ENCODE data around the gene SPOCK2. TPM values are rescaled to one million over a fixed set of nuclear protein-coding genes. Genes with fewer than 3 reads are reported as not detected.

The SPOCK2 gene
- total RNA-seq, 1 donor from 2014 or later: 27.8 TPM

- Mint-ChIP-seq H3K36me3 (ENCODE audit: low read depth) (peaks cover 16% of the 10 kb centered on the region), H3K4me3 (no peak overlapping the region), H3K4me1 (peaks cover 26% of the 10 kb centered on the region), H3K27me3 (no peaks in the 10 kb centered on the region), H3K9me3 (no peaks in the 10 kb centered on the region), H3K27ac (peak overlapping the region; percentile 68)
- DNase-seq (no peak), ATAC-seq (ENCODE audit: low read depth) (no peak)
- intact Hi-C loops (cut with micrococcal nuclease): no loop called here
- POLR2A ChIA-PET: interaction anchor here (1.1 to 2.3 kb wide), 3 partner anchors 9 to 277 kb away, joined by 5 to 18 read pairs (median 16); partner anchors contain the start of gene SPOCK2
- CTCF ChIA-PET: interaction anchor here (1.4 to 4.9 kb wide), 2 partner anchors 10 kb away, joined by 9 to 42 read pairs; no protein-coding TSS in a partner anchor
- TF ChIP-seq, protein P1, sequence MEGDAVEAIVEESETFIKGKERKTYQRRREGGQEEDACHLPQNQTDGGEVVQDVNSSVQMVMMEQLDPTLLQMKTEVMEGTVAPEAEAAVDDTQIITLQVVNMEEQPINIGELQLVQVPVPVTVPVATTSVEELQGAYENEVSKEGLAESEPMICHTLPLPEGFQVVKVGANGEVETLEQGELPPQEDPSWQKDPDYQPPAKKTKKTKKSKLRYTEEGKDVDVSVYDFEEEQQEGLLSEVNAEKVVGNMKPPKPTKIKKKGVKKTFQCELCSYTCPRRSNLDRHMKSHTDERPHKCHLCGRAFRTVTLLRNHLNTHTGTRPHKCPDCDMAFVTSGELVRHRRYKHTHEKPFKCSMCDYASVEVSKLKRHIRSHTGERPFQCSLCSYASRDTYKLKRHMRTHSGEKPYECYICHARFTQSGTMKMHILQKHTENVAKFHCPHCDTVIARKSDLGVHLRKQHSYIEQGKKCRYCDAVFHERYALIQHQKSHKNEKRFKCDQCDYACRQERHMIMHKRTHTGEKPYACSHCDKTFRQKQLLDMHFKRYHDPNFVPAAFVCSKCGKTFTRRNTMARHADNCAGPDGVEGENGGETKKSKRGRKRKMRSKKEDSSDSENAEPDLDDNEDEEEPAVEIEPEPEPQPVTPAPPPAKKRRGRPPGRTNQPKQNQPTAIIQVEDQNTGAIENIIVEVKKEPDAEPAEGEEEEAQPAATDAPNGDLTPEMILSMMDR (IDR thresholded peaks at IDR 0.05): no peak
Observed at GRCh38 chr10:72058347-72058898, 29.9 kb downstream of the SPOCK2 start.

GRCh38 chr10:72056932-72057751 is 31.2 kb downstream of the SPOCK2 start:
- H3K27ac Mint-ChIP-seq: no peak overlapping the region
- peaks cover 4% of the 10 kb centered on the region for H3K36me3 Mint-ChIP-seq (ENCODE audit: low read depth)
- H3K27me3 Mint-ChIP-seq: no peaks in the 10 kb centered on the region
- ChIA-PET POLR2A (interaction anchor here (0.7 to 1.6 kb wide), 2 partner anchors 21 to 31 kb away, joined by 3 to 4 read pairs; partner anchors contain the start of gene SPOCK2), CTCF (interaction anchor here (1.4 kb wide), 1 partner anchor 9 kb away, joined by 9 read pairs; no protein-coding TSS in a partner anchor)
- no peaks in the 10 kb centered on the region for H3K9me3 Mint-ChIP-seq
- ATAC-seq (ENCODE audit: low read depth): no peak
- H3K4me3 Mint-ChIP-seq: no peak overlapping the region
- H3K4me1 Mint-ChIP-seq: peaks cover 26% of the 10 kb centered on the region
- TF ChIP-seq, protein P1 (IDR thresholded peaks at IDR 0.05): no peak
- no peak for DNase-seq
- intact Hi-C loops (cut with micrococcal nuclease): no loop called here

DNA sequence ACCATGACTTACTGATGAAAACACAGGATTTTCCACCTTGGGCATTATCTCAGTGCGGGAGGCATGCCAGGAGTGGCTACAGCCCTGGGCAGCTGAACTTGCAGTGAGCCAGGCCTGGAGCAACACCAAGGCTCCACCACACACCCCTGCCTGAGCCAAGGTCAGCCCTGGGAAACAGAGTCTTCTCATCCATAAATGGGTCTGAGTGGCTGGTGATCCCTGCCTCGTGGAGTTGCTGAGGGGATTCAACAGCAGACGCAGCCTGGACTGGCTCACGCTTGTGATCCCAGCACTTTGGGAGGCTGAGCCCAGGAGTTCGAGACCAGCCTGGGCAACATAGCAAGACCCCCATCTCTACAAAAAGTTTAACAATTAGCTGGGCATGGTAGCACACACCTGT is 32.2 kb downstream of the SPOCK2 start:
- intact Hi-C loops (cut with micrococcal nuclease): no loop called here
- no peaks in the 10 kb centered on the region for H3K36me3 Mint-ChIP-seq (ENCODE audit: low read depth)
- no peaks in the 10 kb centered on the region for H3K9me3 Mint-ChIP-seq
- H3K27me3 Mint-ChIP-seq: no peaks in the 10 kb centered on the region
- POLR2A ChIA-PET: interaction anchor here (0.7 kb wide), 1 partner anchor 22 kb away, joined by 3 read pairs; no protein-coding TSS in a partner anchor
- DNase-seq (no peak), ATAC-seq (ENCODE audit: low read depth) (no peak)
- CTCF ChIA-PET: no interaction called here
- H3K4me1 Mint-ChIP-seq: peaks cover 26% of the 10 kb centered on the region
- H3K4me3 Mint-ChIP-seq: no peak overlapping the region
- H3K27ac Mint-ChIP-seq: no peak overlapping the region
- TF ChIP-seq, protein P1 (IDR thresholded peaks at IDR 0.05): no peak

GRCh38 chr10:72053690-72054089 is 34.7 kb downstream of the SPOCK2 start:
- H3K4me1 Mint-ChIP-seq: peaks cover 25% of the 10 kb centered on the region
- TF ChIP-seq, protein P1 (IDR thresholded peaks at IDR 0.05): no peak
- POLR2A ChIA-PET: no interaction called here
- no peak overlapping the region for H3K27ac Mint-ChIP-seq
- H3K27me3 Mint-ChIP-seq: no peaks in the 10 kb centered on the region
- DNase-seq (no peak), ATAC-seq (ENCODE audit: low read depth) (no peak)
- H3K4me3 Mint-ChIP-seq: no peak overlapping the region
- intact Hi-C loops (cut with micrococcal nuclease): no loop called here
- H3K36me3 Mint-ChIP-seq (ENCODE audit: low read depth): no peaks in the 10 kb centered on the region
- CTCF ChIA-PET: no interaction called here
- peaks cover 2% of the 10 kb centered on the region for H3K9me3 Mint-ChIP-seq

GRCh38 chr10:72050873-72051272 is 37.5 kb downstream of the SPOCK2 start:
- TF ChIP-seq, protein P1 (IDR thresholded peaks at IDR 0.05): no peak
- Mint-ChIP-seq H3K36me3 (ENCODE audit: low read depth) (no peaks in the 10 kb centered on the region), H3K27ac (no peak overlapping the region), H3K9me3 (peaks cover 2% of the 10 kb centered on the region), H3K4me3 (no peak overlapping the region), H3K27me3 (no peaks in the 10 kb centered on the region), H3K4me1 (peaks cover 28% of the 10 kb centered on the region)
- DNase-seq: no peak
- CTCF ChIA-PET: interaction anchor here (1.5 to 4.2 kb wide), 2 partner anchors 124 to 292 kb away, joined by 3 to 27 read pairs; no protein-coding TSS in a partner anchor
- no peak for ATAC-seq (ENCODE audit: low read depth)
- intact Hi-C loops (cut with micrococcal nuclease): no loop called here
- POLR2A ChIA-PET: interaction anchor here (0.6 to 1.1 kb wide), 2 partner anchors 20 to 284 kb away, joined by 7 read pairs; no protein-coding TSS in a partner anchor

Data from activated B cell treated with CpG ODN at 0.5 μM for 24 hours (primary cell).